SU-DHL-6 (cell line): ENCODE results near the gene HIVEP2.

ENCODE experiments used
- H2AFZ ChIP-seq: fragments of 200-600 bp; sonication (generic); 2 replicates; pipeline ENCODE4 v1.6.1; 2014; ENCODE audit warnings: low read depth, mild to moderate bottlenecking, moderate library complexity, mixed read lengths, antibody characterized with exemption, low read length; ENCODE audit not compliant: severe bottlenecking
- H3F3A ChIP-seq: fragments of 200-600 bp; shearing (Covaris generic); 2 replicates; pipeline ENCODE4 v1.6.0; 2016; ENCODE audit warnings: antibody characterized with exemption, mild to moderate bottlenecking; ENCODE audit not compliant: insufficient read depth
- H3K27ac ChIP-seq: fragments of 200-600 bp; sonication (generic); 2 replicates; pipeline ENCODE4 v1.5.1; 2016; ENCODE audit warnings: low read depth, mild to moderate bottlenecking, low read length, moderate library complexity, mixed read lengths
- H3K27me3 ChIP-seq: fragments of 200-600 bp; sonication (generic), shearing (Covaris generic); 2 replicates; pipeline ENCODE4 v1.6.0; 2014; ENCODE audit warnings: mild to moderate bottlenecking, low read length
- H3K36me3 ChIP-seq: fragments of 200-600 bp; sonication (generic); 2 replicates; pipeline ENCODE4 v1.6.1; 2014; ENCODE audit warnings: mild to moderate bottlenecking, low read length, mixed read lengths
- H3K4me2 ChIP-seq: fragments of 300-600, 200-600 bp; shearing (Covaris generic), sonication (generic); 2 replicates; pipeline ENCODE4 v1.6.0; 2014; ENCODE audit warnings: low read length, low read depth, mild to moderate bottlenecking; ENCODE audit not compliant: poor library complexity, severe bottlenecking
- H3K4me3 ChIP-seq: fragments of 200-600 bp; sonication (generic); 2 replicates; pipeline ENCODE4 v1.5.1; 2014; ENCODE audit warnings: antibody characterized with exemption, low read length, mild to moderate bottlenecking, mixed read lengths; ENCODE audit not compliant: insufficient read depth, poor library complexity, severe bottlenecking
- H3K79me2 ChIP-seq: fragments of 200-600 bp; sonication (generic); 2 replicates; pipeline ENCODE4 v1.6.1; 2014; ENCODE audit warnings: mild to moderate bottlenecking, low read length, moderate library complexity; ENCODE audit not compliant: insufficient read depth
- H3K9ac ChIP-seq: fragments of 200-600 bp; sonication (generic); 2 replicates; pipeline ENCODE4 v1.7.0; 2014; ENCODE audit warnings: mild to moderate bottlenecking, low read length
- H3K9me2 ChIP-seq: fragments of 200-600 bp; sonication (generic); replicated peaks from 2 replicates; pipeline ENCODE4 v1.6.1; 2014; ENCODE audit warnings: low read length; ENCODE audit not compliant: insufficient read depth
- H3K9me3 ChIP-seq: fragments of 200-600 bp; sonication (generic); 2 replicates; pipeline ENCODE4 v1.6.1; 2014; ENCODE audit warnings: low read length, mixed read lengths; ENCODE audit not compliant: insufficient read depth
- H4K20me1 ChIP-seq: fragments of 200-600 bp; sonication (generic); 2 replicates; pipeline ENCODE4 v1.6.1; 2014; ENCODE audit warnings: low read depth, mild to moderate bottlenecking, antibody characterized with exemption, low read length, moderate library complexity, mixed read lengths
- EZH2phosphoT487 ChIP-seq: fragments of 200-600 bp; sonication (generic), shearing (Covaris generic); conservative IDR thresholded peaks from 2 replicates; pipeline ENCODE4 v1.6.1; 2018; ENCODE audit warnings: mild to moderate bottlenecking, antibody characterized with exemption, low read length, moderate library complexity, mixed read lengths
- TF ChIP-seq, protein P1 (sequence below): fragments of 200-600 bp; sonication (generic); IDR thresholded peaks from one replicate; pipeline ENCODE4 v1.5.1; 2017; ENCODE audit warnings: antibody characterized with exemption, mild to moderate bottlenecking, low read length, moderate library complexity; ENCODE audit not compliant: insufficient read depth, poor library complexity, severe bottlenecking

HIVEP2 gene

DNA sequence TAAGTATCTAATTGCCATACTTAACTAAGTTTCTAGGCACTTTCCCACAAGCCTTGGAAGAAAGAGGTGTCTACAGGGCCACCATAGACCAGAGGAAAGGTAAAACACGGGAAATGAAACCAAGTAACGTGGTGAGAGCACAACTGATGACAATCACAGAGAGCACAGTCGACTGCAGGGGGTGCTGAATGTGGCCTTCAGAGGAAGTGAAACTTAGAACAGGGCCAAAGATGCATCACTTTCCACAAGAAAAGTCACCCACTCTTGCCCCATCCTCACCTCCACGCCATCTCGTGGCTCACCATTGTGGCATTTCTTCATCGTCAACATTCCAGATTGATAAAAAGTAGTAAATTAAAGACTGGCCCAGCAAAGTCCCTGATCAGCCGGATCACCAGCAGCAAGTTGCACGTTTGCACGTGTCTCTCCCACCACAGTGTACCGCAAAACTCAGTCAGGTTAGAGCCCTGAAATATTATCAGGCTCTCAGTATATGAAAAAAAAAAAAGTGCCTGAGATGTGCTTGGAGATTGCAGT is 31.4 kb downstream of the HIVEP2 start:
- H4K20me1 ChIP-seq: no peaks in the 10 kb centered on the region; the same call in 1 of the 2 replicates
- no peaks in the 10 kb centered on the region for H3K9me3 ChIP-seq
- H3K79me2 ChIP-seq: no peaks in the 10 kb centered on the region
- H2AFZ ChIP-seq: peak overlapping the region; percentile 62
- no peaks in the 10 kb centered on the region for H3K27me3 ChIP-seq
- H3K4me3 ChIP-seq: peak overlapping the region; percentile 30
- H3K9me2 ChIP-seq: no peaks in the 10 kb centered on the region
- no peak for TF ChIP-seq EZH2phosphoT487
- TF ChIP-seq, protein P1, sequence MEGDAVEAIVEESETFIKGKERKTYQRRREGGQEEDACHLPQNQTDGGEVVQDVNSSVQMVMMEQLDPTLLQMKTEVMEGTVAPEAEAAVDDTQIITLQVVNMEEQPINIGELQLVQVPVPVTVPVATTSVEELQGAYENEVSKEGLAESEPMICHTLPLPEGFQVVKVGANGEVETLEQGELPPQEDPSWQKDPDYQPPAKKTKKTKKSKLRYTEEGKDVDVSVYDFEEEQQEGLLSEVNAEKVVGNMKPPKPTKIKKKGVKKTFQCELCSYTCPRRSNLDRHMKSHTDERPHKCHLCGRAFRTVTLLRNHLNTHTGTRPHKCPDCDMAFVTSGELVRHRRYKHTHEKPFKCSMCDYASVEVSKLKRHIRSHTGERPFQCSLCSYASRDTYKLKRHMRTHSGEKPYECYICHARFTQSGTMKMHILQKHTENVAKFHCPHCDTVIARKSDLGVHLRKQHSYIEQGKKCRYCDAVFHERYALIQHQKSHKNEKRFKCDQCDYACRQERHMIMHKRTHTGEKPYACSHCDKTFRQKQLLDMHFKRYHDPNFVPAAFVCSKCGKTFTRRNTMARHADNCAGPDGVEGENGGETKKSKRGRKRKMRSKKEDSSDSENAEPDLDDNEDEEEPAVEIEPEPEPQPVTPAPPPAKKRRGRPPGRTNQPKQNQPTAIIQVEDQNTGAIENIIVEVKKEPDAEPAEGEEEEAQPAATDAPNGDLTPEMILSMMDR: peak; percentile 31
- H3F3A ChIP-seq: peaks cover 6% of the 10 kb centered on the region; the same call in 1 of the 2 replicates
- peak overlapping the region; percentile 64 for H3K4me2 ChIP-seq
- no peaks in the 10 kb centered on the region for H3K36me3 ChIP-seq
- H3K9ac ChIP-seq: peak overlapping the region; percentile 22; the same call in 1 of the 2 replicates
- H3K27ac ChIP-seq: peak overlapping the region; percentile 67

DNA sequence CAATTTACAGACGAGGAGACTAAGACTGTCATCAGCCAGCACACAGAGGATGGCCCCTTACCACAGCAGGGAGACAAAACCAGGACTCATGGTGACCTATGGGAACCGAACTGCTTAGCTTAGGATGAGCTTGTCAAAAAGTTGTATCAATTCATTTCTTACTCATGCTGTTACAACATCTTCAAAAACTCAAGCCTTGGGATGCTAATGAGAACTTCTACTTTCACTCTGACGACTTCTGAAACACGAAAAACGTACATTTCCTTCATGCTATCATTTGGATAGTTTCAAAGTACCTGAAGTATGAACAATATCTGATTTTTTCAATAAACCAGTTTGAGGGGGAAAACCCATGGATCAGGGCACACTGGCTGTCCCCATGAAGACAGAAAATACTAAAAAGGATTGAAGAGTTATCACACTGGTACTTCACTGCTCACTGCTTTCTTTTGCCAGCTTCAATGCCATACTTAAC is 31.9 kb downstream of the HIVEP2 start:
- Histone ChIP-seq H3K9ac (peak overlapping the region; percentile 17; the same call in 1 of the 2 replicates), H3K27me3 (no peaks in the 10 kb centered on the region), H3K9me3 (no peaks in the 10 kb centered on the region), H3F3A (peaks cover 6% of the 10 kb centered on the region; the same call in 1 of the 2 replicates), H3K4me2 (peak overlapping the region; percentile 64), H3K36me3 (no peaks in the 10 kb centered on the region), H4K20me1 (no peaks in the 10 kb centered on the region), H3K4me3 (peak overlapping the region; percentile 30), H3K9me2 (no peaks in the 10 kb centered on the region), H2AFZ (no peak overlapping the region), H3K79me2 (no peaks in the 10 kb centered on the region), H3K27ac (peak overlapping the region; percentile 67; the same call in 1 of the 2 replicates)
- TF ChIP-seq EZH2phosphoT487: no peak
- TF ChIP-seq, protein P1: no peak

DNA sequence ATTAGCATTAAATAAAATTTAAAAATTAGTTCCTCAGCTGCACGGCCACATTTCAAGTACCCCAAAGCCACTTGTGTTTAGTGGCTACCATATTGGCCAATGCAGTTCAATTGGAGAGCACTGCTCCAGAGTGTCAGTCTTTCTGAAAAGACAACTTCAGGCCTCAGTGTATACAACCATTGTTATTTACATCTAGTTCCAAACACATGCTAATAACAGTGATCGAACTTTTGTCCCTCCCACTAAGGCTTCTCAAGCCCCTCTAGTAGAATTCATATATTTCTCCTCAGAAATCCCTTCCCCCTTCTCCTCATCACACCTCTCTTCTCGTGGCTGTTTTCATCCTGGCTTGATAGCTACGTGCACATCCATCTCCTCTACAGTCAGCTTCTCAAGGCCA is 32.9 kb downstream of the HIVEP2 start:
- H3K79me2 ChIP-seq: no peaks in the 10 kb centered on the region
- no peaks in the 10 kb centered on the region for H3K9me2 ChIP-seq
- no peak overlapping the region for H3K4me2 ChIP-seq
- no peak overlapping the region for H2AFZ ChIP-seq
- peaks cover 6% of the 10 kb centered on the region; the same call in 1 of the 2 replicates for H3F3A ChIP-seq
- H3K27ac ChIP-seq: no peak overlapping the region
- H4K20me1 ChIP-seq: no peaks in the 10 kb centered on the region
- H3K9ac ChIP-seq: no peak overlapping the region
- H3K36me3 ChIP-seq: no peaks in the 10 kb centered on the region
- H3K27me3 ChIP-seq: no peaks in the 10 kb centered on the region
- H3K4me3 ChIP-seq: no peak overlapping the region
- TF ChIP-seq EZH2phosphoT487: no peak
- TF ChIP-seq, protein P1: no peak
- H3K9me3 ChIP-seq: no peaks in the 10 kb centered on the region
